ENCODE results near the gene DPH6. TPM values are rescaled to one million over a fixed set of nuclear protein-coding genes. Genes with fewer than 3 reads are reported as not detected.

DPH6 gene
- total and polyA plus RNA-seq, 2 experiments from 2014 or later, result 11.3 to 14.4 TPM

- no peak for DNase-seq (ENCODE audit: low spot score)
- no peaks in the 10 kb centered on the region for H3K9me2 ChIP-seq (replicated peaks; ENCODE audit: insufficient read depth)
- 88% methylated on average over 1 of the region's 1 CpG for WGBS (ENCODE audit: low lambda C conversion rate, missing lambda C conversion rate)
- no peak overlapping the region for H3K27ac ChIP-seq
- no peaks in the 10 kb centered on the region for H3K36me3 ChIP-seq (replicated peaks; ENCODE audit: insufficient read depth, low read depth)
- H3K27me3 ChIP-seq, result no peaks in the 10 kb centered on the region
- no peaks in the 10 kb centered on the region for H4K20me1 ChIP-seq (ENCODE audit: insufficient read depth, poor library complexity, severe bottlenecking)
- no peaks in the 10 kb centered on the region for H3K79me2 ChIP-seq
- H2AFZ ChIP-seq, result no peak overlapping the region
- no peak overlapping the region for H3K4me2 ChIP-seq
- H3K9me3 ChIP-seq (ENCODE audit: low read depth), result no peaks in the 10 kb centered on the region
- peaks cover 8% of the 10 kb centered on the region for H3K4me1 ChIP-seq (ENCODE audit: insufficient read depth)
- H3K4me3 ChIP-seq, result no peak overlapping the region
- TF ChIP-seq CTCF (IDR thresholded peaks at IDR 0.05; ENCODE audit: poor library complexity), result no peak
- no peak for TF ChIP-seq EZH2 (IDR thresholded peaks at IDR 0.05; ENCODE audit: borderline replicate concordance)
- TF ChIP-seq EZH2phosphoT487 (IDR thresholded peaks at IDR 0.05; ENCODE audit: low read depth, severe bottlenecking, unreplicated experiment), result no peak
These were observed 16.7 kb upstream of the DPH6 start for GRCh38 chr15:35562641-35563040.

GRCh38 chr15:35561308-35561707 lies 15.3 kb upstream of the DPH6 start:
- Histone ChIP-seq H3K9me3 (ENCODE audit: low read depth) (no peaks in the 10 kb centered on the region), H3K9me2 (replicated peaks; ENCODE audit: insufficient read depth) (no peaks in the 10 kb centered on the region), H2AFZ (no peak overlapping the region), H3K4me3 (no peak overlapping the region), H3K4me2 (no peak overlapping the region), H3K27me3 (no peaks in the 10 kb centered on the region), H3K4me1 (ENCODE audit: insufficient read depth) (peaks cover 8% of the 10 kb centered on the region), H3K79me2 (no peaks in the 10 kb centered on the region), H4K20me1 (ENCODE audit: insufficient read depth, poor library complexity, severe bottlenecking) (no peaks in the 10 kb centered on the region), H3K36me3 (replicated peaks; ENCODE audit: insufficient read depth, low read depth) (no peaks in the 10 kb centered on the region), H3K27ac (no peak overlapping the region)
- WGBS (ENCODE audit: low lambda C conversion rate, missing lambda C conversion rate), result 100% methylated on average over 1 of the region's 1 CpG
- no peak for TF ChIP-seq EZH2 (IDR thresholded peaks at IDR 0.05; ENCODE audit: borderline replicate concordance)
- no peak for TF ChIP-seq EZH2phosphoT487 (IDR thresholded peaks at IDR 0.05; ENCODE audit: low read depth, severe bottlenecking, unreplicated experiment)
- no peak for TF ChIP-seq CTCF (IDR thresholded peaks at IDR 0.05; ENCODE audit: poor library complexity)
- DNase-seq (ENCODE audit: low spot score), result no peak

- Histone ChIP-seq H3K4me1 (ENCODE audit: insufficient read depth) (peaks cover 8% of the 10 kb centered on the region), H3K27me3 (no peaks in the 10 kb centered on the region), H3K9me2 (replicated peaks; ENCODE audit: insufficient read depth) (no peaks in the 10 kb centered on the region), H3K4me2 (no peak overlapping the region), H2AFZ (no peak overlapping the region), H3K36me3 (replicated peaks; ENCODE audit: insufficient read depth, low read depth) (no peaks in the 10 kb centered on the region), H3K4me3 (no peak overlapping the region), H4K20me1 (ENCODE audit: insufficient read depth, poor library complexity, severe bottlenecking) (no peaks in the 10 kb centered on the region), H3K9me3 (ENCODE audit: low read depth) (no peaks in the 10 kb centered on the region), H3K79me2 (no peaks in the 10 kb centered on the region), H3K27ac (no peak overlapping the region)
- 67% methylated on average over 2 of the region's 2 CpGs for WGBS (ENCODE audit: low lambda C conversion rate, missing lambda C conversion rate)
- no peak for TF ChIP-seq EZH2phosphoT487 (IDR thresholded peaks at IDR 0.05; ENCODE audit: low read depth, severe bottlenecking, unreplicated experiment)
- no peak for TF ChIP-seq EZH2 (IDR thresholded peaks at IDR 0.05; ENCODE audit: borderline replicate concordance)
- TF ChIP-seq CTCF (IDR thresholded peaks at IDR 0.05; ENCODE audit: poor library complexity), result no peak
- DNase-seq (ENCODE audit: low spot score), result no peak
These were observed 14.9 kb upstream of the DPH6 start for GRCh38 chr15:35560870-35561269.

- Histone ChIP-seq H3K4me3 (no peak overlapping the region), H3K9me2 (replicated peaks; ENCODE audit: insufficient read depth) (no peaks in the 10 kb centered on the region), H3K27ac (no peak overlapping the region), H2AFZ (no peak overlapping the region), H3K36me3 (replicated peaks; ENCODE audit: insufficient read depth, low read depth) (no peaks in the 10 kb centered on the region), H3K4me1 (ENCODE audit: insufficient read depth) (peaks cover 8% of the 10 kb centered on the region), H3K27me3 (no peaks in the 10 kb centered on the region), H3K9me3 (ENCODE audit: low read depth) (no peaks in the 10 kb centered on the region), H3K4me2 (no peak overlapping the region), H4K20me1 (ENCODE audit: insufficient read depth, poor library complexity, severe bottlenecking) (no peaks in the 10 kb centered on the region), H3K79me2 (no peaks in the 10 kb centered on the region)
- DNase-seq (ENCODE audit: low spot score), result no peak
- WGBS (ENCODE audit: low lambda C conversion rate, missing lambda C conversion rate), result 91% methylated on average over 1 of the region's 1 CpG
- TF ChIP-seq EZH2 (IDR thresholded peaks at IDR 0.05; ENCODE audit: borderline replicate concordance), result no peak
- TF ChIP-seq CTCF (IDR thresholded peaks at IDR 0.05; ENCODE audit: poor library complexity), result no peak
- no peak for TF ChIP-seq EZH2phosphoT487 (IDR thresholded peaks at IDR 0.05; ENCODE audit: low read depth, severe bottlenecking, unreplicated experiment)
These were observed 14.3 kb upstream of the DPH6 start for GRCh38 chr15:35560258-35560657.
